H1 (cell line): Measurements from ENCODE around the gene SLC13A3. TPM values are rescaled to one million over a fixed set of nuclear protein-coding genes. Genes with fewer than 3 reads are reported as not detected.

Experiments used
- CTCF ChIA-PET: fragments of 300-600 bp; sonication (Branson Sonifier 250); formaldehyde crosslinking; loops from one replicate; lab custom pipeline; 2021; ENCODE audit not compliant: partially characterized antibody; lab: Charles Lee
- POLR2A ChIA-PET: fragments of 300-600 bp; sonication (Branson Sonifier 250); formaldehyde crosslinking; loops from one replicate; lab custom pipeline; 2021; ENCODE audit warnings: inconsistent platforms; ENCODE audit not compliant: partially characterized antibody; lab: Charles Lee
- DNase-seq, 2 experiments: peaks; one replicate each; pipeline versions ENCODE4 v3.0.0 to v3.0.0-alpha.2; 2010 to 2022; ENCODE audit warnings: low spot score in 2 of 2, low read depth in 1 of 2, mixed read lengths in 1 of 2
- FAIRE-seq: peaks from 2 replicates; lab custom pipeline; 2011; peaks lifted over from hg19 to GRCh38; lab: Jason Lieb, UNC
- H2AFZ ChIP-seq: 2 replicates; pipeline ENCODE4 v1.8.1; 2012; ENCODE audit warnings: low read length, inconsistent platforms
- H2AK5ac ChIP-seq: 2 replicates; pipeline ENCODE4 v1.6.1; 2013; ENCODE audit warnings: low read depth, low read length
- H2BK120ac ChIP-seq: replicated peaks from 2 replicates; pipeline ENCODE3; 2013; ENCODE audit warnings: low read depth, low read length, inconsistent platforms
- H2BK12ac ChIP-seq: 2 replicates; pipeline ENCODE4 v1.6.1; 2013; ENCODE audit warnings: low read depth, low read length
- H2BK15ac ChIP-seq: 2 replicates; pipeline ENCODE4 v1.6.1; 2013; ENCODE audit warnings: low read length
- H2BK20ac ChIP-seq: 2 replicates; pipeline ENCODE4 v1.6.1; 2013; ENCODE audit warnings: low read length
- H2BK5ac ChIP-seq: 2 replicates; pipeline ENCODE4 v1.6.1; 2013; ENCODE audit warnings: low read depth, low read length
- H3K14ac ChIP-seq: 2 replicates; pipeline ENCODE4 v1.6.1; 2013; ENCODE audit warnings: inconsistent platforms; ENCODE audit not compliant: insufficient read length
- H3K18ac ChIP-seq: 2 replicates; pipeline ENCODE4 v1.6.1; 2013; ENCODE audit warnings: low read length; ENCODE audit errors: extremely low read depth
- H3K23ac ChIP-seq: 2 replicates; pipeline ENCODE4 v1.6.1; 2013; ENCODE audit warnings: inconsistent platforms; ENCODE audit not compliant: insufficient read length
- H3K23me2 ChIP-seq: 2 replicates; pipeline ENCODE4 v1.6.1; 2013; ENCODE audit warnings: low read depth, low read length
- H3K27ac ChIP-seq: 2 replicates; pipeline ENCODE4 v1.6.1; 2011; ENCODE audit warnings: low read depth, low read length, inconsistent platforms
- H3K27me3 ChIP-seq, 4 experiments: replicated peaks in 1 of 4; 1 replicate in 1 of 4; 2 replicates in 3 of 4; pipeline versions ENCODE4 v1.6.1 to v1.8.1; 2011 to 2013; ENCODE audit warnings: low read length in 3 of 4, mild to moderate bottlenecking in 3 of 4, inconsistent platforms in 2 of 4, mixed read lengths in 2 of 4, moderate library complexity in 1 of 4; ENCODE audit not compliant: control insufficient read depth in 3 of 4, insufficient read depth in 3 of 4; ENCODE audit errors: extremely low read depth in 1 of 4
- H3K36me3 ChIP-seq, 4 experiments: 2 replicates each; pipeline versions ENCODE4 v1.6.1 to v1.8.1; 2011 to 2013; ENCODE audit warnings: mild to moderate bottlenecking in 4 of 4, low read length in 3 of 4, moderate library complexity in 2 of 4, control low read depth in 1 of 4, inconsistent platforms in 1 of 4; ENCODE audit not compliant: insufficient read depth in 4 of 4, control insufficient read depth in 2 of 4
- H3K4ac ChIP-seq: replicated peaks from 2 replicates; pipeline ENCODE3; 2013; ENCODE audit warnings: low read length, low read depth, mixed read lengths, inconsistent platforms; ENCODE audit not compliant: insufficient read length
- H3K4me1 ChIP-seq, 4 experiments: replicated peaks in 1 of 4; 1 replicate in 1 of 4; 2 replicates in 3 of 4; pipeline versions ENCODE4 v1.6.1 to v1.8.1; 2011 to 2013; ENCODE audit warnings: low read length in 3 of 4, inconsistent platforms in 2 of 4, mixed read lengths in 1 of 4; ENCODE audit not compliant: insufficient read depth in 4 of 4, control insufficient read depth in 3 of 4
- H3K4me2 ChIP-seq, 2 experiments: 2 replicates each; pipeline versions ENCODE4 v1.6.1 to v1.8.1; 2011 to 2013; ENCODE audit warnings: low read depth in 2 of 2, low read length in 2 of 2, control low read depth in 1 of 2, inconsistent platforms in 1 of 2, mild to moderate bottlenecking in 1 of 2; ENCODE audit not compliant: insufficient read depth in 1 of 2
- H3K4me3 ChIP-seq, 4 experiments: fragments of 200-600, 300-600 bp in 1 of 4; sonication (generic), shearing (Covaris generic), sonication (Bioruptor Twin) in 1 of 4; 2 replicates each; pipeline versions ENCODE4 v1.5.1 to v1.8.1; 2011 to 2016; ENCODE audit warnings: low read length in 4 of 4, low read depth in 3 of 4, control low read depth in 2 of 4, inconsistent platforms in 2 of 4, mild to moderate bottlenecking in 2 of 4, mixed read lengths in 1 of 4, moderate library complexity in 1 of 4; ENCODE audit not compliant: insufficient read depth in 2 of 4; ENCODE audit errors: extremely low read depth in 1 of 4
- H3K56ac ChIP-seq: replicated peaks from 2 replicates; pipeline ENCODE3; 2013; ENCODE audit warnings: low read depth, mild to moderate bottlenecking, mixed read lengths, low read length, inconsistent platforms; ENCODE audit not compliant: insufficient read length
- H3K79me1 ChIP-seq: 2 replicates; pipeline ENCODE4 v1.6.1; 2013; ENCODE audit warnings: low read depth, low read length, control low read depth
- H3K79me2 ChIP-seq, 2 experiments: 2 replicates each; pipeline versions ENCODE4 v1.6.1 to v1.8.1; 2012 to 2013; ENCODE audit warnings: low read length in 2 of 2, mild to moderate bottlenecking in 2 of 2, inconsistent platforms in 1 of 2; ENCODE audit not compliant: insufficient read depth in 2 of 2, control insufficient read depth in 1 of 2
- H3K9ac ChIP-seq, 4 experiments: replicated peaks in 1 of 4; 1 replicate in 1 of 4; 2 replicates in 3 of 4; pipeline versions ENCODE4 v1.6.1 to v1.8.1; 2011 to 2013; ENCODE audit warnings: low read depth in 3 of 4, low read length in 3 of 4, control low read depth in 2 of 4, mild to moderate bottlenecking in 2 of 4, moderate library complexity in 2 of 4, inconsistent platforms in 1 of 4; ENCODE audit errors: extremely low read depth in 1 of 4
- H3K9me3 ChIP-seq, 2 experiments: 2 replicates each; pipeline versions ENCODE4 v1.6.1 to v1.8.1; 2012 to 2013; ENCODE audit warnings: mild to moderate bottlenecking in 2 of 2, moderate library complexity in 2 of 2, control low read depth in 1 of 2, inconsistent platforms in 1 of 2, low read depth in 1 of 2, low read length in 1 of 2, mixed read lengths in 1 of 2; ENCODE audit not compliant: insufficient read depth in 2 of 2
- H4K20me1 ChIP-seq, 2 experiments: replicated peaks in 1 of 2; 2 replicates each; pipeline versions ENCODE3 to v1.8.1; 2011 to 2013; ENCODE audit warnings: inconsistent platforms in 2 of 2, low read length in 2 of 2, mild to moderate bottlenecking in 1 of 2; ENCODE audit not compliant: insufficient read depth in 2 of 2, control insufficient read depth in 1 of 2
- H4K5ac ChIP-seq: 2 replicates; pipeline ENCODE4 v1.6.1; 2013; ENCODE audit warnings: low read length, low read depth, mixed read lengths, inconsistent platforms; ENCODE audit not compliant: insufficient read length
- H4K8ac ChIP-seq: 2 replicates; pipeline ENCODE4 v1.8.0; 2013; ENCODE audit warnings: mild to moderate bottlenecking, moderate library complexity, low read length, inconsistent platforms; ENCODE audit not compliant: insufficient read depth; ENCODE audit errors: extremely low read depth
- H4K91ac ChIP-seq: replicated peaks from 2 replicates; pipeline ENCODE3; 2013; ENCODE audit warnings: low read length, mixed read lengths, inconsistent platforms; ENCODE audit not compliant: insufficient read length
- BCL11A ChIP-seq, 2 experiments: IDR thresholded peaks; one replicate each; pipeline ENCODE4 v1.6.1; 2011; ENCODE audit warnings: low read depth in 2 of 2, low read length in 2 of 2, mild to moderate bottlenecking in 2 of 2
- CBX5 ChIP-seq: fragments of 300-800, 300-1000 bp; sonication (generic); IDR thresholded peaks from 2 replicates; pipeline ENCODE4 v1.7.1; 2016; ENCODE audit warnings: antibody characterized with exemption, low read length, low read depth
- CHD1 ChIP-seq: IDR thresholded peaks from 2 replicates; pipeline ENCODE4 v1.6.1; 2012; ENCODE audit warnings: low read depth, low read length, improper control_type of control experiment
- GTF2F1 ChIP-seq: IDR thresholded peaks from 2 replicates; pipeline ENCODE4 v1.6.1; 2012; ENCODE audit warnings: low read depth, low read length, improper control_type of control experiment, borderline replicate concordance
- NRF1 ChIP-seq: IDR thresholded peaks from 2 replicates; pipeline ENCODE4 v1.6.1; 2011; ENCODE audit warnings: mild to moderate bottlenecking, low read depth, low read length, improper control_type of control experiment
- SP1 ChIP-seq: IDR thresholded peaks from 2 replicates; pipeline ENCODE4 v1.6.1; 2011; ENCODE audit warnings: low read depth, low read length
- WGBS, 2 experiments: shearing (Covaris generic) in 1 of 2; methylation state at CpG; one replicate each; pipeline versions ENCODE4 v1.1.6 to v1.1.7; 2013 to 2015; ENCODE audit warnings: low lambda C conversion rate in 2 of 2, mixed read lengths in 2 of 2, inconsistent platforms in 1 of 2, low coverage in 1 of 2, missing lambda C conversion rate in 1 of 2; ENCODE audit not compliant: insufficient replicate concordance in 2 of 2, insufficient coverage in 1 of 2, insufficient read length in 1 of 2; ENCODE audit errors: extremely low coverage in 1 of 2, missing lambda C conversion rate in 1 of 2; 5-methylcytosine and 5-hydroxymethylcytosine counted together
- polyA plus RNA-seq, 7 experiments: library from polyadenylated mRNA; depleted of rRNA in 3 of 7; stranded (reverse) in 5 of 7; unstranded in 2 of 7; fragments of >200 nt in 5 of 7; fragments of 200-250 nt in 2 of 7; gene quantifications; 1 replicate in 5 of 7; 2 replicates in 1 of 7; 4 replicates in 1 of 7; pipeline versions ENCODE4 v1.2.1 to v1.2.3, GENCODE V29; 2011 to 2013; ENCODE audit warnings: missing spikeins in 2 of 7, mixed read lengths in 2 of 7
- total RNA-seq: library from RNA; stranded (reverse); fragmentation: NEBNext Ultra II Directional; extraction: Animal tissue kit (Norgen Biotek cat#: 25700); gene quantifications from 2 replicates; pipeline ENCODE4 v1.2.1, GENCODE V29; 2021

Gene SLC13A3
- total and polyA plus RNA-seq, 2 of the 8 experiments (the other 6 are each of a cell fraction or from before 2014, with no cell fraction given) = 9.4 to 12.6 TPM

DNA sequence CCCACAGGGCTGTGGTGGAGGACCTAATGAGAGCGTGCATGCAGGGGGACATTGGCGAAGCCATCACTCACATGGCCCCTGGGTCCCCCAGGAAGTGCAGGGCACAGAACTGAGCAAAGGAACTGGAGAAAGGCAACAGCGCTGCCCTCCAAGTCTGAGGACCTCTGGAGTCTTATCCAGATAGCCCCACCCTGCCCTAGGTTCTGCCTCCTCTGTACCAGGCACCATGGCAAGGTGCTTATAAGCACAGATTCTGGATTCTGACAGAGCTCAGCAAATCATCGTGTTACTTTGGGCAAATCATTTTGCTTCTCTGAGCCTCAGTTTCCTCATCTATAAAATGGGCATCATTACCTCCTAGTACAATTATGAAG, 44.5 kb downstream of the SLC13A3 start:
- Histone ChIP-seq H3K56ac (no peak overlapping the region), H3K23ac (no peak overlapping the region), H2BK12ac (no peak overlapping the region), H4K91ac (no peak overlapping the region), H2AK5ac (no peak overlapping the region), H3K4me3 (no peak overlapping the region), H3K9ac (no peak overlapping the region), H2BK15ac (no peak overlapping the region), H3K4ac (no peak overlapping the region), H2BK5ac (no peak overlapping the region), H3K14ac (no peak overlapping the region), H3K18ac (no peak overlapping the region), H2AFZ (no peak overlapping the region), H3K9me3 (no peaks in the 10 kb centered on the region), H3K23me2 (no peaks in the 10 kb centered on the region), H3K4me1 (no peaks in the 10 kb centered on the region), H3K27ac (no peak overlapping the region), H4K5ac (no peak overlapping the region), H3K79me1 (no peaks in the 10 kb centered on the region), H3K36me3 (no peaks in the 10 kb centered on the region), H3K4me2 (no peak overlapping the region), H4K8ac (no peak overlapping the region), H2BK120ac (no peak overlapping the region), H3K27me3 (no peaks in the 10 kb centered on the region), H3K79me2 (no peaks in the 10 kb centered on the region), H4K20me1 (no peaks in the 10 kb centered on the region), H2BK20ac (no peak overlapping the region)
- DNase-seq (no peak), FAIRE-seq (no peak)
- CTCF ChIA-PET = interaction anchor here (1.0 to 1.4 kb wide), 4 partner anchors 10 to 74 kb away, joined by 3 to 5 read pairs (median 4); no protein-coding TSS in a partner anchor
- WGBS, 2 experiments = 85% methylated on average over 4 of the region's 4 CpGs; no CpG with 5 or more reads in 1 of the 2 experiments
- POLR2A ChIA-PET = no interaction called here
- TF ChIP-seq CHD1 = no peak
- no peak for TF ChIP-seq BCL11A (IDR thresholded peaks at IDR 0.05; ENCODE audit: low read depth in 2 of 2, low read length in 2 of 2)
- no peak for TF ChIP-seq SP1
- TF ChIP-seq CBX5 = no peak
- TF ChIP-seq GTF2F1 = no peak
- TF ChIP-seq NRF1 = no peak
